H1 (cell line): ENCODE results near the gene TMBIM1. TPM values are rescaled to one million over a fixed set of nuclear protein-coding genes. Genes with fewer than 3 reads are reported as not detected.

Experiments
- ATF2 ChIP-seq: IDR thresholded peaks from 2 replicates; pipeline ENCODE4 v1.6.1; 2012; ENCODE audit warnings: low read length, inconsistent platforms
- BCL11A ChIP-seq, 2 experiments: IDR thresholded peaks; one replicate each; pipeline ENCODE4 v1.6.1; 2011; ENCODE audit warnings: low read depth in 2 of 2, low read length in 2 of 2, mild to moderate bottlenecking in 2 of 2
- CBX8 ChIP-seq: fragments of 300-800, 300-1000 bp; sonication (generic); IDR thresholded peaks from 2 replicates; pipeline ENCODE4 v1.7.1; 2016; ENCODE audit warnings: low read depth, low read length, borderline replicate concordance
- CHD2 ChIP-seq: IDR thresholded peaks from 2 replicates; pipeline ENCODE4 v1.6.1; 2012; ENCODE audit warnings: low read length, improper control_type of control experiment
- CTBP2 ChIP-seq: IDR thresholded peaks from 2 replicates; pipeline ENCODE4 v1.7.0; 2011; ENCODE audit warnings: borderline replicate concordance, mild to moderate bottlenecking, moderate library complexity, mixed read lengths, low read length; ENCODE audit not compliant: insufficient read depth, insufficient read length
- GABPA ChIP-seq: IDR thresholded peaks from 2 replicates; pipeline ENCODE4 v1.6.1; 2011; ENCODE audit warnings: mild to moderate bottlenecking, low read length, moderate library complexity, borderline replicate concordance; ENCODE audit not compliant: insufficient read depth
- GTF2F1 ChIP-seq: IDR thresholded peaks from 2 replicates; pipeline ENCODE4 v1.6.1; 2012; ENCODE audit warnings: low read depth, low read length, improper control_type of control experiment, borderline replicate concordance
- NANOG ChIP-seq: IDR thresholded peaks from 2 replicates; pipeline ENCODE4 v1.6.1; 2011; ENCODE audit warnings: low read length, low read depth, mild to moderate bottlenecking, inconsistent platforms; ENCODE audit not compliant: insufficient read depth, poor library complexity, severe bottlenecking
- POLR2A ChIP-seq, 2 experiments: IDR thresholded peaks; 1 replicate in 1 of 2; 2 replicates in 1 of 2; pipeline ENCODE4 v1.6.1; 2011; ENCODE audit warnings: low read depth in 2 of 2, low read length in 2 of 2, mild to moderate bottlenecking in 2 of 2; ENCODE audit errors: control extremely low read depth in 1 of 2
- POLR2AphosphoS5 ChIP-seq: IDR thresholded peaks from 2 replicates; pipeline ENCODE4 v1.6.1; 2011; ENCODE audit warnings: low read depth, low read length
- RBBP5 ChIP-seq: IDR thresholded peaks from 2 replicates; pipeline ENCODE4 v1.7.1; 2012; ENCODE audit warnings: low read depth, mild to moderate bottlenecking, inconsistent platforms, low read length, moderate library complexity, borderline replicate concordance
- SIN3A ChIP-seq, 2 experiments: IDR thresholded peaks in 1 of 2; conservative IDR thresholded peaks in 1 of 2; 2 replicates each; pipeline ENCODE4 v1.6.1; 2011 to 2012; ENCODE audit warnings: low read length in 2 of 2, improper control_type of control experiment in 1 of 2, low read depth in 1 of 2, mild to moderate bottlenecking in 1 of 2
- SP2 ChIP-seq: IDR thresholded peaks from 2 replicates; pipeline ENCODE4 v1.6.1; 2012; ENCODE audit warnings: mild to moderate bottlenecking, low read length, inconsistent platforms
- TAF7 ChIP-seq: optimal IDR thresholded peaks from 2 replicates; pipeline ENCODE3; 2011; ENCODE audit warnings: low read depth, mild to moderate bottlenecking, inconsistent platforms, low read length, moderate library complexity, borderline replicate concordance
- polyA plus RNA-seq, 7 experiments: library from polyadenylated mRNA; depleted of rRNA in 3 of 7; stranded (reverse) in 5 of 7; unstranded in 2 of 7; fragments of >200 nt in 5 of 7; fragments of 200-250 nt in 2 of 7; gene quantifications; 1 replicate in 5 of 7; 2 replicates in 1 of 7; 4 replicates in 1 of 7; pipeline versions ENCODE4 v1.2.1 to v1.2.3, GENCODE V29; 2011 to 2013; ENCODE audit warnings: missing spikeins in 2 of 7, mixed read lengths in 2 of 7
- total RNA-seq: library from RNA; stranded (reverse); fragmentation: NEBNext Ultra II Directional; extraction: Animal tissue kit (Norgen Biotek cat#: 25700); gene quantifications from 2 replicates; pipeline ENCODE4 v1.2.1, GENCODE V29; 2021
- TF ChIP-seq, protein P1 (sequence below): IDR thresholded peaks from 2 replicates; pipeline ENCODE4 v1.6.1; 2011; ENCODE audit warnings: low read length, improper control_type of control experiment
- TF ChIP-seq, protein P2 (sequence below): IDR thresholded peaks from 2 replicates; pipeline ENCODE4 v1.6.1; 2011; ENCODE audit warnings: low read depth, mild to moderate bottlenecking, low read length; ENCODE audit not compliant: insufficient read depth

Gene TMBIM1
- total and polyA plus RNA-seq, 2 of the 8 experiments (the other 6 are each of a cell fraction or from before 2014, with no cell fraction given), result 22.1 to 36.8 TPM

DNA sequence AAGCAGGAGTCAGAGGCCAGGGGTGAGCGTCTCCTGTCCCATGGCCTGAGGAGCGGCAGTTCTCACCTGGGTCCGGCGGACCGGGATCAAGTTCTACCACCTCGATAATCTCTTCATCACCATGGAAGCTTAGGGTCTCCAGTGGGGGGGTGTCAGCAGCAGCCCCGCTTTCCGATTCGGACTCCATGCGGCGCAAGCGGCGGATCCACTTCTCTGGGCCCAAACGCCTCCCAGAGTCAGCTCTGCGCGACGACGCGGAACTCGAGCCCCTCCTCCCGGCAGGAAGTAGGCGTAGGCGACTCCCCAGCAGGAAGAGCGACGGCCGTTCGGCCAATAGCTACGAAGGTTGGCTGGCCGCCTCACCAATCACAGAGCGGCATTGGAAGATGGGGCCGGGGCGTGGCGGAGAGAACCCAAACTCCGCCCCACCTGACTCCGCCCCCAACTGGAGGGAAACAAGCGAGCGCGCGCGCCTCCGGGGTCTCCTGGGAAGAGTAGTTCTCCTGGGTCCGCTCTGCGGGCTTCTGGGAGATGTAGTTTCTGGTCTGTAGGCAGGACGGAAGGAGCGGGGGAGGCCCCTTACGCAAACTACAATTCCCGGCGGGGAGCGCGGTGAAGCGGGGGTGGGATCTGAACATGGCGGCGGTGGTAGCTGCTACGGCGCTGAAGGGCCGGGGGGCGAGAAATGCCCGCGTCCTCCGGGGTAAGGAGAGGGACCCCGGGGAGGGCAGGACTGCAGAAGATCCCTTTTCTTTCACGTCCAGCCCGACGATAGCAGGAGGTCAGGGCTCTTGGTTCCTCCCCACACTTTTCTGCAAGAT lies 22.2 kb downstream of the TMBIM1 start, which contains the start of the genes AAMP and PNKD (continued):
- TF ChIP-seq TAF7 (no peak), POLR2AphosphoS5 (peak; percentile 44), SIN3A (conservative IDR thresholded peaks at IDR 0.05 in 1 of 2, IDR thresholded peaks at IDR 0.05 in 1 of 2; ENCODE audit: low read depth in 1 of 2, low read length in 2 of 2) (peak; percentile 16 to 78; a peak in 2 of 4 replicates), BCL11A (IDR thresholded peaks at IDR 0.05; ENCODE audit: low read depth in 2 of 2, low read length in 2 of 2) (no peak), GABPA (peak; percentile 44; the same call in 1 of the 2 replicates), CTBP2 (no peak), NANOG (no peak), ATF2 (no peak; the same call in 1 of the 2 replicates), SP2 (peak; percentile 83), CBX8 (no peak), GTF2F1 (peak; percentile 44; the same call in 1 of the 2 replicates), CHD2 (peak; percentile 89), RBBP5 (0 out of 2 replicates have a peak, but pooled peaks have one; percentile 64), POLR2A (IDR thresholded peaks at IDR 0.05; ENCODE audit: control extremely low read depth in 1 of 2, low read depth in 2 of 2, low read length in 2 of 2) (peak in 1 of 2 experiments; percentile 82; a peak in 2 of 3 replicates)
- TF ChIP-seq, protein P1, sequence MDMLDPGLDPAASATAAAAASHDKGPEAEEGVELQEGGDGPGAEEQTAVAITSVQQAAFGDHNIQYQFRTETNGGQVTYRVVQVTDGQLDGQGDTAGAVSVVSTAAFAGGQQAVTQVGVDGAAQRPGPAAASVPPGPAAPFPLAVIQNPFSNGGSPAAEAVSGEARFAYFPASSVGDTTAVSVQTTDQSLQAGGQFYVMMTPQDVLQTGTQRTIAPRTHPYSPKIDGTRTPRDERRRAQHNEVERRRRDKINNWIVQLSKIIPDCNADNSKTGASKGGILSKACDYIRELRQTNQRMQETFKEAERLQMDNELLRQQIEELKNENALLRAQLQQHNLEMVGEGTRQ, result no peak
- TF ChIP-seq, protein P2, sequence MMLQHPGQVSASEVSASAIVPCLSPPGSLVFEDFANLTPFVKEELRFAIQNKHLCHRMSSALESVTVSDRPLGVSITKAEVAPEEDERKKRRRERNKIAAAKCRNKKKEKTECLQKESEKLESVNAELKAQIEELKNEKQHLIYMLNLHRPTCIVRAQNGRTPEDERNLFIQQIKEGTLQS, result peak; percentile 59; the same call in 1 of the 2 replicates
